Measurements from ENCODE around the gene KCNIP2. TPM values are rescaled to one million over a fixed set of nuclear protein-coding genes. Genes with fewer than 3 reads are reported as not detected.
A peak's percentile ranks its signal among the peaks of the same experiment; 100 is the strongest.

KCNIP2 gene
- total and polyA plus RNA-seq, 2 of the 13 experiments (the other 11 are each of a cell fraction or from before 2014, with no cell fraction given) = 0.42 to 0.70 TPM

- TF ChIP-seq ZNF609 (CRISPR knock-in tag; IDR thresholded peaks at IDR 0.05; ENCODE audit: borderline replicate concordance) (no peak; the same call in 1 of the 2 replicates), ZKSCAN8 (CRISPR knock-in tag; IDR thresholded peaks at IDR 0.05; ENCODE audit: borderline replicate concordance) (0 out of 2 replicates have a peak, but pooled peaks have one; percentile 18), NCOR1 (IDR thresholded peaks at IDR 0.05; ENCODE audit: borderline replicate concordance, low read length) (no peak), ZNF329 (CRISPR knock-in tag; IDR thresholded peaks at IDR 0.05; ENCODE audit: low read depth) (no peak), MAX (IDR thresholded peaks at IDR 0.05) (peak; percentile 70), JUNB (CRISPR knock-in tag; IDR thresholded peaks at IDR 0.05; ENCODE audit: borderline replicate concordance) (no peak), MAFF (IDR thresholded peaks at IDR 0.05; ENCODE audit: low read depth, low read length) (no peak), EP300 (IDR thresholded peaks at IDR 0.05; ENCODE audit: low read depth in 2 of 2, low read length in 2 of 2) (peak in 1 of 2 experiments; percentile 18; a peak in 1 of 4 replicates), EP300 (CRISPR knock-in tag; IDR thresholded peaks at IDR 0.05; ENCODE audit: borderline replicate concordance) (no peak), ARHGAP35 (CRISPR knock-in tag; IDR thresholded peaks at IDR 0.05; ENCODE audit: borderline replicate concordance) (peak; percentile 54; the same call in 1 of the 2 replicates), ZNF160 (CRISPR knock-in tag; IDR thresholded peaks at IDR 0.05) (peak; percentile 60; the same call in 1 of the 2 replicates), ZNF501 (CRISPR knock-in tag; IDR thresholded peaks at IDR 0.05) (0 out of 2 replicates have a peak, but pooled peaks have one; percentile 18), ZNF772 (CRISPR knock-in tag; IDR thresholded peaks at IDR 0.05) (peak; percentile 12; the same call in 1 of the 2 replicates), HDAC2 (CRISPR knock-in tag; IDR thresholded peaks at IDR 0.05) (0 out of 2 replicates have a peak, but pooled peaks have one; percentile 26), CBX1 (IDR thresholded peaks at IDR 0.05; ENCODE audit: low read depth) (peak; percentile 76)
- TF ChIP-seq, protein P1, sequence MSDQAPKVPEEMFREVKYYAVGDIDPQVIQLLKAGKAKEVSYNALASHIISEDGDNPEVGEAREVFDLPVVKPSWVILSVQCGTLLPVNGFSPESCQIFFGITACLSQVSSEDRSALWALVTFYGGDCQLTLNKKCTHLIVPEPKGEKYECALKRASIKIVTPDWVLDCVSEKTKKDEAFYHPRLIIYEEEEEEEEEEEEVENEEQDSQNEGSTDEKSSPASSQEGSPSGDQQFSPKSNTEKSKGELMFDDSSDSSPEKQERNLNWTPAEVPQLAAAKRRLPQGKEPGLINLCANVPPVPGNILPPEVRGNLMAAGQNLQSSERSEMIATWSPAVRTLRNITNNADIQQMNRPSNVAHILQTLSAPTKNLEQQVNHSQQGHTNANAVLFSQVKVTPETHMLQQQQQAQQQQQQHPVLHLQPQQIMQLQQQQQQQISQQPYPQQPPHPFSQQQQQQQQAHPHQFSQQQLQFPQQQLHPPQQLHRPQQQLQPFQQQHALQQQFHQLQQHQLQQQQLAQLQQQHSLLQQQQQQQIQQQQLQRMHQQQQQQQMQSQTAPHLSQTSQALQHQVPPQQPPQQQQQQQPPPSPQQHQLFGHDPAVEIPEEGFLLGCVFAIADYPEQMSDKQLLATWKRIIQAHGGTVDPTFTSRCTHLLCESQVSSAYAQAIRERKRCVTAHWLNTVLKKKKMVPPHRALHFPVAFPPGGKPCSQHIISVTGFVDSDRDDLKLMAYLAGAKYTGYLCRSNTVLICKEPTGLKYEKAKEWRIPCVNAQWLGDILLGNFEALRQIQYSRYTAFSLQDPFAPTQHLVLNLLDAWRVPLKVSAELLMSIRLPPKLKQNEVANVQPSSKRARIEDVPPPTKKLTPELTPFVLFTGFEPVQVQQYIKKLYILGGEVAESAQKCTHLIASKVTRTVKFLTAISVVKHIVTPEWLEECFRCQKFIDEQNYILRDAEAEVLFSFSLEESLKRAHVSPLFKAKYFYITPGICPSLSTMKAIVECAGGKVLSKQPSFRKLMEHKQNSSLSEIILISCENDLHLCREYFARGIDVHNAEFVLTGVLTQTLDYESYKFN (CRISPR knock-in tag; conservative IDR thresholded peaks at IDR 0.05) = peak; percentile 16; the same call in 1 of the 2 replicates
- TF ChIP-seq, protein P2, sequence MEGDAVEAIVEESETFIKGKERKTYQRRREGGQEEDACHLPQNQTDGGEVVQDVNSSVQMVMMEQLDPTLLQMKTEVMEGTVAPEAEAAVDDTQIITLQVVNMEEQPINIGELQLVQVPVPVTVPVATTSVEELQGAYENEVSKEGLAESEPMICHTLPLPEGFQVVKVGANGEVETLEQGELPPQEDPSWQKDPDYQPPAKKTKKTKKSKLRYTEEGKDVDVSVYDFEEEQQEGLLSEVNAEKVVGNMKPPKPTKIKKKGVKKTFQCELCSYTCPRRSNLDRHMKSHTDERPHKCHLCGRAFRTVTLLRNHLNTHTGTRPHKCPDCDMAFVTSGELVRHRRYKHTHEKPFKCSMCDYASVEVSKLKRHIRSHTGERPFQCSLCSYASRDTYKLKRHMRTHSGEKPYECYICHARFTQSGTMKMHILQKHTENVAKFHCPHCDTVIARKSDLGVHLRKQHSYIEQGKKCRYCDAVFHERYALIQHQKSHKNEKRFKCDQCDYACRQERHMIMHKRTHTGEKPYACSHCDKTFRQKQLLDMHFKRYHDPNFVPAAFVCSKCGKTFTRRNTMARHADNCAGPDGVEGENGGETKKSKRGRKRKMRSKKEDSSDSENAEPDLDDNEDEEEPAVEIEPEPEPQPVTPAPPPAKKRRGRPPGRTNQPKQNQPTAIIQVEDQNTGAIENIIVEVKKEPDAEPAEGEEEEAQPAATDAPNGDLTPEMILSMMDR (CRISPR knock-in tag; IDR thresholded peaks at IDR 0.05) = no peak
These were observed 24.5 kb downstream of the KCNIP2 start (continued) for GRCh38 chr10:101818872-101819633.
